ENCODE results near the gene TMBIM4.

GRCh38 chr12:66140731-66141130 is 29.1 kb downstream of the TMBIM4 start:
- TF ChIP-seq YY1 (IDR thresholded peaks at IDR 0.05; ENCODE audit: insufficient read depth, insufficient read length) (no peak), SUZ12 (IDR thresholded peaks at IDR 0.05; ENCODE audit: extremely low read depth, insufficient read depth, insufficient read length) (no peak), ZNF274 (IDR thresholded peaks at IDR 0.05; ENCODE audit: low read depth, low read length) (no peak)

Measured in NT2/D1 (cell line).